Pulmonary artery endothelial cell (primary cell): ENCODE results near the gene NADK. TPM values are rescaled to one million over a fixed set of nuclear protein-coding genes. Genes with fewer than 3 reads are reported as not detected.

Source experiments
- DNase-seq: peaks from one replicate; pipeline ENCODE4 v3.0.0-alpha.2; 2011; ENCODE audit warnings: low read depth, low spot score
- total RNA-seq: library from RNA; depleted of rRNA; stranded (reverse); fragments of >200 nt; gene quantifications from 2 replicates; pipeline ENCODE4 v1.2.3, GENCODE V29; 2014

Gene NADK
- total RNA-seq, 1 donor from 2014 or later: 47.3 TPM

GRCh38 chr1:1786836-1787605 is 8.8 kb upstream of the NADK start:
- no peak for DNase-seq

GRCh38 chr1:1785666-1786065 is 7.4 kb upstream of the NADK start:
- no peak for DNase-seq

- no peak for DNase-seq
Measured at GRCh38 chr1:1784933-1785332, 6.7 kb upstream of the NADK start.

- no peak for DNase-seq
Measured at GRCh38 chr1:1783320-1783719, 5.0 kb upstream of the NADK start.

GRCh38 chr1:1782399-1783221 is 4.3 kb upstream of the NADK start:
- DNase-seq: peak; percentile 19

GRCh38 chr1:1781526-1781903 is 3.2 kb upstream of the NADK start:
- DNase-seq: no peak

GRCh38 chr1:1780598-1781525 is 2.6 kb upstream of the NADK start:
- DNase-seq: no peak

GRCh38 chr1:1779691-1780597 is 1.7 kb upstream of the NADK start:
- DNase-seq: no peak

GRCh38 chr1:1779320-1779675 is 1.0 kb upstream of the NADK start:
- no peak for DNase-seq

GRCh38 chr1:1778663-1779319 is 521 bp upstream of the NADK start:
- DNase-seq: no peak

- no peak for DNase-seq
Measured at GRCh38 chr1:1777583-1777899, 729 bp downstream of the NADK start.

GRCh38 chr1:1776672-1777582 is 1.3 kb downstream of the NADK start:
- no peak for DNase-seq

- DNase-seq: no peak
Measured at GRCh38 chr1:1775327-1776226, 2.7 kb downstream of the NADK start.

GRCh38 chr1:1773874-1774273 is 4.4 kb downstream of the NADK start:
- DNase-seq: no peak

GRCh38 chr1:1771096-1771495 is 7.2 kb downstream of the NADK start:
- no peak for DNase-seq

- DNase-seq: no peak
Measured at GRCh38 chr1:1770102-1770501, 8.2 kb downstream of the NADK start.

GRCh38 chr1:1768249-1768992 is 9.8 kb downstream of the NADK start:
- no peak for DNase-seq
